HG03354 (cell line): ENCODE data around the gene ZNF480.
"Not testable (repeated sequence)": the region's sequence is repeated elsewhere in the genome, so short reads cannot be mapped to it uniquely, and the experiment has no call there.

ENCODE experiments used
- ATAC-seq: cut with Tn5 transposase; IDR thresholded peaks from one replicate; pipeline ENCODE4 v1.9.1; 2021; ENCODE audit warnings: mild to moderate bottlenecking; ENCODE audit not compliant: unreplicated experiment, poor library complexity, severe bottlenecking

The ZNF480 gene

DNA sequence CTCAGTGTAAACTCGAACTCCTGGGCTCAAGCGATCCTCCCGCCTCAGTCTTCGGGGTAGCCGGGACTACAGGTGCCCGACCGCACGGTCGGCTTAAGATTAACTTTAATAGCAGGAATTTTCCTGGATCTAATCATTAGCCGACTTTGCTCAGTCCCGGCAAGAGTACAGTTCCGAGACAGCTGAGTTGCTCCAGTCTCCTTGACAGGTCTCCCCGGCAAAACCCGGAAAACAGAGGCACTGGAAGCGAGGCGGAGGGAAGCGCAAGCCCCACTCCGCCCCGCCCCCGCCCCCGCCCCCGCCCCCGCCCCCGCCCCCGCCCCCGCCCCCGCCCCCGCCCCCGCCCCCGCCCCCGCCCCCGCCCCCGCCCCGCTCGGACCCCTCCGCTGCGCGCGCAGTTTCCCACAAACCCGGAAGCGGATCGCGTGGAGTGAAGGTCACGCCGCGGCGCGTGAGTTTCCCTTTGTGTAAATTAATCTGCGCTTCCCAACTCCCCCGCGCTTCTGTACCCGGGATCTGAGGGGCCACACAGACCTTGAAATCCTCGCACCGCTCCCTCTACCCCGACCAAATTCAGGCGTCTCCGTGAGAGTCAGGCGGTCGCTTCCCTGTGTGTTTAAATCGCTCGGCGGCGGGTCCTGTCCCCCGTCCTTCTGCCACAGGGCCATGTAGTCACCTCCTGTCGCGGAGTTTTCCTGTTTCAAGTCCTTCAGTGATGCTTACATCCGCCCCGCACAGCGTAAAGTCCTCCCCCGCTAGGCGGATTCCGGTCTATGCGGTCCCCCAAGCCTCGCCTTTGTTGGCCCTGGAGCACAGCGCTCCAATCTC, at the start of gene ZNF480:
ZNF480 (plus strand) TSS at position 397 of the 828 bp plus-strand sequence. CDS start 3,244 bp downstream, outside the sequence.
- ATAC-seq: peak; percentile 72

DNA sequence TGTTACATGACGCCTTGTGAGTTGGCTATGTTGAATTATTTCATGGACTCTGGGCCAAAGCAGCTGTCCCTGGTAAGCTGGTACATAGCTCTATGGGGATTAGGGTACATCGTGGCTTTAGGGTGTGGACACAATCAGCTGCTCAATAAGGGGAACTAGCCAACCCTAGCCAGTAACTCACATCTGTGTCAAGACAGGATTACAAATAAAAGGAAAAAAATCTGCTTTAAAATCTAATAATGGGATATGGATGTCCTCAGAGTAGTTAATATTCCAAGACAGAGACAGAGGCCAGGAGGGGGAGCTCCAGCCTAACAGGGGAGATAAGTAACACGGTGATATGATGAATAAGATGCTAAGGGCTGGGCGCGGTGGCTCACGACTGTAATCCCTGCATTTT, 48.7 kb upstream of the ZNF480 start:
- ATAC-seq: no peak

DNA sequence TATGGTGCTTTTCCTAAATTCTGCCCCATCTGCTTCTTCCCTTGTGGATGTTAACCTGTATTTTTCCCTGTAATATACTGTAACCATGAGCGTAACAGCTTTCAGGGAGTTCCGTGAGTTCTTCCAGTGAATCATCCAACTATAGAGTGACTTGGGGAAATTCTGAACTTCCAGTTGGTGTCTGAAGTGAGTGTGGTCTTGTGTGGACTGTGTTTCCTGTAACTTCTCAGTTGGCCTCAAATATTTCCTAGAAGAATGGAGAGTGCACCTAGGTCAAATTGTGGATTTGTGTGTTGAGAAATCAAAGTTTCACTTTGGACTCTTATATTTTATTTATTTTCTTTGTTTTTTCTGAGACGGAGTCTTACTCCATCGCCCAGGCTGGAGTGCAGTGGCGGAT, 38.5 kb upstream of the ZNF480 start:
- ATAC-seq: no peak

DNA sequence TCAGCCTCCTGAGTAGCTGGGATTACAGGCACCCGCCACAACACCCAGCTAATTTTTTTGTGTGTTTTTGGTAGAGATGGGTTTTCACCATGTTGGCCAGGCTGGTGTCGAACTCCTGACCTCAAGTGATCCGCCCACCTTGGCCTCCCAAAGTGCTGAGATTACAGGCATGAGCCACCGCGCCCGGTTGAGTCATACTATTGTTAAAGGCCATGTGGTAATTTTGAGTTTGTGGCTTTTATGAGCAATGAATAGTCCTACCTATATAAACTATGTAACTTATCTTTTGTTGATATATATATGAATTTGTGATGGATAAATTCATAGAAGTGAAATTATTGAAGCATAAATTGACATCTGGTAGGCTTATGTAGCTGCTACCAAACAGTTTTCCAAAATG, 31.4 kb upstream of the ZNF480 start:
- ATAC-seq: not testable (repeated sequence)

DNA sequence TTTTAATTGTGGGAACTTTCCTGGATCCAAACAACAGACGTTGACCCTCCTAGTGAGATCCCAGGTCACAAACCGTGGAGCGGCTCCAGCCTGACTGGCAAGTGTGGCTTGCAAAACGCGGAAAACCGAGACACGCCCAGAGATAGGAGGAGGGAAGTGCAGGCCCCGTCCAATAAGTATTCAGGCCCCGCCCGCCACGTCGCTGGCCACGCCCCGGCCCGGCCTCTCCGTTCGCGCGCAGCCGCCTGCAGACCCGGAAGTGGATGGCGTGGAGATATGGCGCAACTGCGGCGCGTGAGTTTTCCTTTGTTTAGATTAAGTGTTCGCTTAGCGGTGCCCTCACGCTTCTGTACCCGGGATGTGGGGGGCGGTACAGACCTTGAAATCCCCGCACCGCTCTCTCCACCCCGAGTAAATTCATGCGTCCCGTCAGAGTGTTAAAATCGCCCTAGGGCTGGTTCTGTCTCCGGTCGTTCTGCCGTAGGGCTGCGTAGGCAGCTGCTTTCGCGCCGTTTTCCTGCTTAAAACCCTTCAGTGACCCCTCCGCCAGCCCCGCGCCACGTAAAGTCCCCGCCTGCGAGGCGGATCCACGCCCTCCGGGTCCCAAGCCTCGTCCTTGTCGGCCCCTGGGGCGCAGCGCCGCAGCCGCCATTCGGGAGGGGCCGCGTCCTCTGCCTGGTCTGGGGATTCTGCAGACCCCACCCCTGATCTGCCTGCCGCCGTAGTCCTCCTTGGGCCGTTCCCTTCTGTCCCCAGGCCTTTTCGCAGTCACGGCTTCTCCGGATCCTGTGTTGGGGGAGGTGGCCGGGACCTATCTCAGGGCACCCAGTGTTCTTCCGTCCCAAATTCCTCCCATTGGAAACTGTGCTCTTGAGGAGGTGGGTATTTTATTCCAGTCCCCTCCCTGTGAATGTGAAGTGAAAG, 27.4 kb upstream of the ZNF480 start, which contains the start of gene ZNF766:
ZNF766 (plus strand) TSS at position 250 of the 924 bp plus-strand sequence; CDS start at position 277, 27 bp downstream.
- ATAC-seq: peak; percentile 97

DNA sequence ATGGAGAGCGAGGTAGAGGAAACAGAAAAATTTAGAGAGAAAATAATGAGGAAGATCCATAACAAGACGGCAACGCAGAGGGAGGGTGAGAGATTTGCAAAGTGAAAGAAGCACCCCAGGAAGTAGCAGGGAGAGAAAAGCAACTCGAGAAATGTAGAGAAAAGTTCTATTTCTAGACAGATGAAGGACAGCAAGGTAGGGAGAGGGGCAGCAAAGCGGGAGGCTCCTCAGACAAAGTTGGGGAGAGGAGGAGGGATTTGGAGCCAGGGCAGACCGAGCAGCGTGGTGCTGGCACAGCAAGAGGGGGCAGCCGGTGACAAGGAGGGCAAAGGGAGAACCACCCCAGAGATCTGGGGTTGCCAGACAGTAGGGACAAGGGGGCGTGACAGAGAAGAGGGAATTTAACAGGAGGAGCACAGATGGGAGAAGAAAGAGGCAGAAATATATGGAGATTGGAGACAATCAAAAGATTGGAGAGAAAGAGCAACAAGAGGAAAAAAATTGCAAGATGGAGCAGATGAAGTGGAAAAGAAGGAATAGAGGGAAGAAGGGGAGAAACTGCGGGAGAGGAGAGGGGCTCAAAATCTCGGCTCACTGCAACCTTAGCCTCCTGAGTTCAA, 26.6 kb upstream of the ZNF480 start:
- ATAC-seq: no peak

DNA sequence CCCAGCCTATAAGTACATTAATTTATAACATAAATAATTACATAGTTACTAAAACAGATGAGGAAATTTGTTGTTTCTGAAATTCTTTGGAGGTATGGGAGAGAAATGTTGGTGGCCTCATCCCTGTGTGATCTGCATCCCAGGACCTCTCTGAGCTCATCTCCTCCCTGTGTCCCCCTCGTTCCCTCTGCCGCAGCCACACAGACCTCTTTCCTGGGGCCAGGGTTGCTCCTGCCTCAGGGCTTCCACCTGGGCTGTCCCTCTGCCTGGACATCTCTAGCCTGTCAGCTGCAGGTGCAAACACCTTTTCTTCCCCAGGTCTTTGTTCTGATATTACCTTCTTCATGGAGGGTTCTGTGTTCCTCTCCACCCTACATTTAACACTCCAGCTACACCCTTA, 23.7 kb upstream of the ZNF480 start:
- no peak for ATAC-seq

DNA sequence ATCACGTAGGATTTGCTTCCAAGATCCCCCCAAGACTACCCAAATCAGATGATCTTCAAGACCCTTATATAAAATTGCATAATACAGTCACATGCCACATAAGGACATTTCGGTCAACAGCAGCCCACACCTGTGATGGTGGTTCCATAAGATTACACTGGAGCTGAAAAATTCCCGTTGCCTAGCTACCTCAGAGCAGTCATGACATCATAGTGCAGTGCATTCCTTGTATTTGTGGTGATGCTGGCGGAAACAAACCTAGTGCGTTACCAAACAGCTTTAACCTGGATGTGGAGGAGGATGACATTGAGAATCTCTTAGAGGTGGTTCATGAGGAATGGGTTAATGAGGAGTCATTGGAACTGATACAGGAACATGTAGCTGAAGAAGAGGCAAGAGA, 22.8 kb upstream of the ZNF480 start:
- ATAC-seq: no peak

DNA sequence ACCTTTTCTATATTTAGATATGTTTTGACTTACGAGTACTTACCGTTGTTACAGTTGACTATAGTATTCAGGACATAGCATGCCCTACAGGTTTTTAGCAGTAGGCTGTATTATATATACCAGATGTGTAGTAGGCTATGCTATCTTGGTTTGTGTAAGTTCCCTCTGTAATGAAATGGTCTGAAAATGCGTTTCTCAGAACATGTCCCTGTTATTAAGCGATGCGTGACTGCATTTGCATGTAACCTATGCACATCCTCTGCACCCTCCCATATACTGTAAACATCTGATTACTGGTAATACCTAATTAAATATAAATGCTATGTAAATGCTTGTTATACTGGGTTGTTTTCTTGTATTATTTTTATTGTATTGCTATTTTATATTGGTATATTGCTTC, 21.0 kb upstream of the ZNF480 start:
- ATAC-seq: no peak

DNA sequence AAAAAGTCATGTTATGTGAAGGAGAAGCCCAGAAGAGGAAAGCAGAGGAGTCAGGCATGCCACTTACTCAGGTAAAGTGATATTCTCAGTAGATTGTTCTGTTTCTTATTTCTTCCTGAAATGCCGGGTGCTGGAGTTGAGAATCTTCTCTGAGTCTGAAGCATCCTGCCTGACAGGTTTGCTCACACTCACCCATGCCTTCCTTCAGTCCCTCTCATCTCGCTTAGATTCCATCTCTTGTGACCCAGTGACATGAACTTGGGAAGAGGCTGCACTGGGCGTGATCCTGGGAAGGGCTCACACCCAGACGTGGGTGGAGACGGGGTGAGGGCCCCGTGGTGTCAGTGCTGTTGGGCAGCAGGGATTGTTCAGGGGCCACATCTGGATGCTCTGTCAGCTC, 19.5 kb upstream of the ZNF480 start:
- ATAC-seq: no peak

DNA sequence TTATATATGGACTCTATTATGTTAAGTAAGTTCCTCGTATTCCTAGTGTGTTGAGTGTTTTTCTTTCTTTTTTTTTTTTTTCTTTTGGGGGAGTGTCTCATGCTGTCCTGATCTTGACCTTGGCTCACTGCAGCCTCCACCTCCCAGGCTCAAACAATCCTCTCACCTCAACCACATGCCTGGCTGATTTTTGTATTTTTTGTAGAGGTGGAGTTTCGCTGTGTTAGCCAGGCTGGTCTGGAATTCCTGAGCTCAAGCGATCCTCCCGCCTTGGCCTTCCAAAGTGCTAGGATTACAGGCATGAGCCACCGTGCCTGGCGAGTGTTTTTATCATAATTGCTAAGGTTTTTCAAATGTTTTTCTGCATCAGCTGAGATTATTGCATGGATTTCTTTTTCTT, 10.7 kb upstream of the ZNF480 start:
- no peak for ATAC-seq

DNA sequence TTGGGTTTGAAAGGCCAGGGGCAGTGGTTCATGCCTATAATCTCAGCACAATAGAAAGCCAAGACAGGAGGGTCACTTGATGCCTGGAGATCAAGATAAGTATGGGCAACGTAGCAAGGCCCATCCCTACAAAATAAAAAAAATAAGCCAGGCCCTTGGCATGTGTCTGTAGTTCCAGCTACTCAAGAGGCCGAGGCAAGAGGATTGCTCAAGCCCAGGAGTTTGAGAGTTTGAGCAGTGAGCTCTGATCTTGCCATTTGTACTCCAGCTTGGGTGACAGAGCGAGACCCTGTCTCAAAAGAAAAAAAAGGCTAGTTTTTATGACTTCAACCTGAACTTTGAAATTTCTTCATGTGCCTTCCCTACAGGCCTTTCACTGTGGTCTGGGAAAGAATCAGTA, 5.2 kb upstream of the ZNF480 start:
- ATAC-seq: no peak

DNA sequence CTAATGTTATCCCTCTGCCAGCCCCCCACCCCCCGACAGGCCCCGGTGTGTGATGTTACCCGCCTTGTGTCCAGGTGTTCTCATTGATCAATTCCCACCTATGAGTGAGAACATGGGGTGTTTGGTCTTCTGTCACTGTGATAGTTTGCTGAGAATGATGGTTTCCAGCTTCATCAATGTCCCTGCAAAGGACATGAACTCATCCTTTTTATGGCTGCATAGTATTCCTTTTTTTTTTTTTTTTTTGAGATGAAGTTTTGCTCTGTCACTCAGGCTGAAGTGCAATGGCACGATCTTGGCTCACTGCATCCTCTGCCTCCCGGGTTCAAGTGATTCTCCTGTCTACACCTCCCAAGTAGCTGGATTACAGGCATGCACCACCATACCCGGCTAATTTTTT, 4.0 kb upstream of the ZNF480 start:
- not testable (repeated sequence) for ATAC-seq

DNA sequence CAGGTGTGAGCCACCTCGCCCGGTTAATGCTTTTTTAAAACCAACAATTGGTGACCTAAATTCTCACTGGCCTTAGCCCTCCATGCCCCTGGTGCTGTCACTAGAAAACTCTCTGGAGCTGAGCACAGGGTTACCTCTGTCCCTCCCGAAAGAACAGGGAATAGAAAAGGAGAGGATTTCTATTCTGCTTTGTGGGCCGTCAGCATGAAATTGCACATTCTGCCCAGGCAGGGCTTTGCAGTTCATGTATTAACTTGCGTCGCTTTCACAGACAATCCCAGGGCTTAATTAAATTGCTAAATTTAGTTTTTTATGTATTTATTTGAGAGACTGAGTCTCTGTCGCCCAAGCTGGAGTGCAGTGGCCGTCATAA, 583 bp upstream of the ZNF480 start:
- ATAC-seq: peak; percentile 5

DNA sequence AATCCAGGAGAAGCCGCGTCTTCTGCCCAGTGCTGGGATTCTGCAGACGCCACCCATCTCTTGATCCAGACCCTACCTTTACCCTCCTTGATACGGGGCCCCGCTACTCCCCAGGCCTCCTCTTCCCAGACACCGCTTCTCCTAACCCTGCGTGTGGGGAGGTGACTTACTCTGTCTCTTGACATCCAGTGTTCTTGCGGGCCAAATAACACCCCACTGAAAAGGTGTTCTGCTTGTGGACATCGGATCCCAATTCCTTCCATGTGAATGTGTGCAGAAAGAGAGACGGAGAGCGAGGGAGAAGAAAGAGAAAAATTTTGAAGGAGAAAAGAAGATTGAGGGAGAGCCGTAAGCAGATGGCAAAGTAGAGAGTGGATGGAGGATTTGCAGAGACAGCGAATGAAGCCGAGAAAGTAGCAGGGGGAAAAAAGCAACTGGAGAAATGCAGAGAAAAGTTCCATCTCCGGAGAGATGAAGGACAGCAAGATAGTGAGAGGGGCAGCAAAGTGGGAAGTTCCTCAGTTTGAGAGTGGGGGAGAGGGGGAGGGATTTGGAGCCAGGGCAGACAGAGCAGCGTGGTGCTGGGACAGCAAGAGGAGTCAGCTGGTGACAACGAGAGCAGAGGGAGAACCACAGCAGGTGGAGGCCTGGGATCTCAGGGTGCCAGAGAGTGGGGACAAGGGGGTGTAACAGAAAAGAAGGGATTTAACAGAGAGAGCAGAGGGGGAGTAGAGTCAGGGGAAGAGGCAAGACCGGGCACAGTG, 814 bp downstream of the ZNF480 start:
- peak; percentile 39 for ATAC-seq

DNA sequence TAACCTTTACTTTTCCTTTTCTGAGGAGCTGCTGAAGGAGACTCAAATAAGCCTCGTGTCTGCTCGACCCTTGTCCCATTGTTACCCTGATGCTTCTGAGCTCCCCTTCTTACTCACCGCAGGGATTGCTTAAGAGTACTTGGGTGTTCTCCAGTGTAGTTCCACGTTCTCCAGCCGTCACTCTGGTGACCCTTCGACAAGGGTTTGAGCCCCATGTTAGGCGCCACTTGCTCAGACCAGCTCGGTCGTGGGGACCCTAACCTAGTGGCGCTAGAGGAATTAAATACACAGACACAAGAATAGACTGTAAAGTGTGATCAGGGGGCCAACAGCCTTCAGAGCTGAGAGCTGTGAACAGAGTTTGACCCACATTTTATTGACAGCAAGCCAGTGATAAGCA, 10.3 kb downstream of the ZNF480 start:
- ATAC-seq: no peak

DNA sequence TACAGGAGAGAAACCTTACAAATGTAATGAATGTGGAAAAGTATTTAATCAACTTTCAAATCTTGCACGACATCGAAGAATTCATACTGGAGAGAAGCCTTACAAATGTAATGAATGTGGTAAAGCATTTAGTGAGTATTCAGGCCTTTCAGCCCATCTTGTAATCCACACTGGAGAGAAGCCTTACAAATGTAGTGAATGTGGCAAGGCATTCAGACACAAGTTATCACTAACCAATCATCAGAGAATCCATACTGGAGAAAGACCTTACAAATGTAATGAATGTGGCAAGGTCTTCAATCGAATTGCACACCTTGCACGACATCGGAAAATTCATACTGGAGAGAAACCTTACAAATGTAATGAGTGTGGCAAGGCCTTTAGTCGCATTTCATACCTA, 25.5 kb downstream of the ZNF480 start:
- no peak for ATAC-seq

DNA sequence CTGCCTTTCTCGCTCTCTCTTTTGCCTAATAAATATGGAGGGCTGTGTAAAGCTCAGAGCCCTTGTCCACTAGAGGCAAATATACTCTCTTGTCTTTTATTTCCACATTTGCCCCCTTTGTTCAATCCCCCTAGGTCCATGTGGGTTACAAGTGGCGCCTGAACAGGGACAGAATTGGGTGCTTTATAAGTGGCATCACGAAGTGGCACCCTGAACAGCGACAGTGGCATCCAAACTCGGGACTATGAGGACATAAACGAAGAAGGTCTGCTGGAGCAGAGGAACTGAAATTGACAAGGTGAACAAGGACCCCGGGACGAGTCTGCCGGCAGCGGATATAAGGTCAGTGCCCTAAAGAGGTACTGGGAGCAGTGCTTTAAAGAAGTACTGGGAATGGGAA, 34.8 kb downstream of the ZNF480 start:
- ATAC-seq: no peak

DNA sequence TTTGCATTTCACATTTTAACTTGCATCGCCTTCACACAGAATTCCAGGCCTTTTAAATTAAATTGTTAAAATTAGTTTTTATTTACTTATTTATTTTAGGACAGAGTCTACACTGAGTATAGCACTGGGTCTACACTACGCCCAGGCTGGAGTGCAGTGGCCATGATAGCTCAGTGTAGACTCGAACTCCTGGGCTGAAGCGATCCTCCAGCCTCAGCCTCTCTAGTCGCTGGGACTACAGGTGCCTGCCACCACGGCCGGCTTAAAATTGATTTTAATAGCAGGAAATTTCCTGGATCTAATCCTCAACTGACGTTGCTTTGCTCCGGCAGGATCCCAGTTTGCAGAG, 38.8 kb downstream of the ZNF480 start:
- ATAC-seq: no peak
